Dedifferentiated amniotic fluid mesenchymal stem cell (primary cell): ENCODE data around the gene F7.
"Not testable (repeated sequence)": the region's sequence is repeated elsewhere in the genome, so short reads cannot be mapped to it uniquely, and the experiment has no call there.

Source experiments
- DNase-seq: peaks from one replicate; pipeline ENCODE4 v3.0.0-alpha.2; 2016; ENCODE audit errors: extremely low spot score

Gene F7

DNA sequence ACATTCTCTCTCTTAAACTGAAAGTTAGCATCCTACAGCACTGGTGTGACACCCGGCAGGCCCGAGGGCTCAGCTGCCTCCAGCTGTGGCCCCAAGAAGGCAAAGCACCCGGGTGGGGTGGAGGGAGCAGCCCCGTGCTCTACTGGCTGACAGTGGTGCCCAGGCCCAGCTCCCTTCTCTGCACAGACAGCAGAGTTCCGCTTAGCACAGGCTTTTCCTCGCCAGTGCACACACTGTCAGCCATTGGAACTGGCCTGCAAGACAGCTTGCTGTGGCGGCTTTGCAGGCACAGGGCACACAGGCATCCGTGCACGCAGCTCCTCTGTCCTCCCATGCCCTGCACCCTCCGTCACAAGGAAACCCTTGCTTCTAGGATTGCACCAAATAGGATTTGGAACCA is 3.3 kb upstream of the F7 start:
- not testable (repeated sequence) for DNase-seq

DNA sequence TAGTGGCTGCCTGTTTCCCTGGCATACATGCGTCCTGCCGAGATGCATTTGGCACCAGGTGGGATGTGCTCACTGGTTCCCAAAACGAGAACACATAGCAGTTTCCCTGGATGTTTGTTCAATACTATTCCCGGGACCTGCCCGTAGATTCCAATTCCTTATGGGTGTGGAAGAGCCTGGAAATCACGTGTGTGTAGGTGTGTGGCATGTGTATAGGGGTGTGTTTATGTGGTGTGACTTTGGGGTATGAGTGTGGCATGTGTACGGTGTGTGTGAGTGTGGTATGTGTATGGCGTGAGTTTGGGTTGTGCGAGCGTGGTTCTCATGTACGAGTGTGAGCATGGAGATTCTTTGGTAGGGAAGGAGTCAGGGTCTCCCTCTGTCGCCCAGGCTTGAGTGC is 2.9 kb upstream of the F7 start:
- DNase-seq, result no peak

DNA sequence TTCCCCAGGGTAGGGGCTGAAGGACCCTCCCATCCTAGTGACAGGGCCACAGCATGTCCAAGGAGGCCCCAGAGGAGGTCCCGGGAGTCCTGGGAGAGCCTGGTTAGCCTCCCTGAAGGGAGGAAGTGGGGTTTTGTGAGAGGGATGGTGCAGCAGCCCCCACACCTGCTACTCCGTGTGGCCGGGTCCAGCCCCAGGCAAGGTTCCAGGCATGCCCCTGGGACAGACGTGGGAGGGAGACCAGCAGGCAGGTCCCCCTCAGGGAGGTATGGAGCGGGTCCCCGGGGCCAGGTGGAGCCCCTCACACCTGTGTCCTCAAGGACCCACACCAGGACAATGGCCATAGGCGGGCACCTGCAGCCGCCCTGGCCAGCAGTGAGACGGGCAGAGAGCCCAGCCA is 1.9 kb upstream of the F7 start:
- no peak for DNase-seq

DNA sequence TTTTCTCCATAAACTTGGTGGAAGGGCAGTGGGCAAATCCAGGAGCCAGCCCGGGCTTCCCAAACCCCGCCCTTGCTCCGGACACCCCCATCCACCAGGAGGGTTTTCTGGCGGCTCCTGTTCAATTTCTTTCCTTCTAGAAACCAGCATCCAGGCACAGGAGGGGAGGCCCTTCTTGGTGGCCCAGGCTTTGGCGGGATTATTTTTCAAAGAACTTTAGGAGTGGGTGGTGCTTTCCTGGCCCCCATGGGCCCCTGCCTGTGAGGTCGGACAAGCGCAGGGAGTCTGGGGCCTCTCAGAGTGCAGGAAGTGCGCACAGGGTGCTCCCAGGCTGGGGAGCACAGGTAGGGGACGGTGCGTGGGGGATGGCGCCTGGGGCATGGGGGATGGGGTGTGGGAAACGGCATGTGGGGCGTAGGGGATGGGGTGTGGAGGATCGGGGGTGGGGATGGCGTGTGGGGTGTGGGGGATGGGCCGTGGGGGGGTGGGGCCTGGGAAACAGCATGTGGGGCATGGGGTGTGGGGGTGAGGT is 396 bp downstream of the F7 start:
- DNase-seq, result no peak

DNA sequence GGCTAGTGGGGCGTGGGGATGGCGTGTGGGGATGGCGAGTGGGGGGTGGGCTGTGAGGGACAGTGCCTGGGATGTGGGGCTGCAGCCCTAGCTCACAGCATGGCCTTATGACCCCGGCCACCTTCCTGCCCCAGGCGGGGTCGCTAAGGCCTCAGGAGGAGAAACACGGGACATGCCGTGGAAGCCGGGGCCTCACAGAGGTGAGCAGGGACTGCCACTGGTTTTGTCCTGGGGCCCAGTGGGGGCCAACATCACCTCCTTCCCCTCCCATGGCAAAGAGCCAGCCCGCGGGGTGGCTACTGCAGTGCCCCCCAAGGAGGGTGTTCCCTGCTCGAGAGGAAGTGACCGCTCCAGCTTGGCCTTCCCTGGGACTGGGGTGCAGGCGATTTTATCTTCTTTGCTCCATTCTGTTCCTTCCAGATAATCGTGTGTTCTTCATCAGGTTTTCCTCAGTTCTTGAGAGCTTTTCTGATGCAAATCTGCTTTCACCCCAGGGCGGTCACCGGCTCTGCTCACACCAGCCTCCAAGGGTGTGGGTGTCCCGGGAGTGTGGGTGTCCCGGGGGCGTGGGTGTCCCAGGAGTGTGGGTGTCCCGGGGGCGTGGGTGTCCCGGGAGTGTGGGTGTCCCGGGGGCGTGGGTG is 1.2 kb downstream of the F7 start:
- no peak for DNase-seq

DNA sequence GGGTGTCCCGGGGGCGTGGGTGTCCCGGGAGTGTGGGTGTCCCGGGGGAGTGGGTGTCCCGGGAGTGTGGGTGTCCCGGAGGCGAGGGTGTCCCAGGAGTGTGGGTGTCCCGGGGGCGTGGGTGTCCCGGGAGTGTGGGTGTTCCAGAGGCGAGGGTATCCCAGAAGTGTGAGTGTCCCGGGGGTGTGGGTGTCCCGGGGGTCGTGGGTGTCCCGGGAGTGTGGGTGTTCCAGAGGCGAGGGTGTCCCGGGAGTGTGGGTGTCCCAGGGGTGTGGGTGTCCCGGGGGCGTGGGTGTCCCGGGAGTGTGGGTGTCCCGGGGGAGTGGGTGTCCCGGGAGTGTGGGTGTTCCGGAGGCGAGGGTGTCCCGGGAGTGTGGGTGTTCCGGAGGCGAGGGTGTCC is 2.9 kb downstream of the F7 start:
- DNase-seq, result not testable (repeated sequence)

DNA sequence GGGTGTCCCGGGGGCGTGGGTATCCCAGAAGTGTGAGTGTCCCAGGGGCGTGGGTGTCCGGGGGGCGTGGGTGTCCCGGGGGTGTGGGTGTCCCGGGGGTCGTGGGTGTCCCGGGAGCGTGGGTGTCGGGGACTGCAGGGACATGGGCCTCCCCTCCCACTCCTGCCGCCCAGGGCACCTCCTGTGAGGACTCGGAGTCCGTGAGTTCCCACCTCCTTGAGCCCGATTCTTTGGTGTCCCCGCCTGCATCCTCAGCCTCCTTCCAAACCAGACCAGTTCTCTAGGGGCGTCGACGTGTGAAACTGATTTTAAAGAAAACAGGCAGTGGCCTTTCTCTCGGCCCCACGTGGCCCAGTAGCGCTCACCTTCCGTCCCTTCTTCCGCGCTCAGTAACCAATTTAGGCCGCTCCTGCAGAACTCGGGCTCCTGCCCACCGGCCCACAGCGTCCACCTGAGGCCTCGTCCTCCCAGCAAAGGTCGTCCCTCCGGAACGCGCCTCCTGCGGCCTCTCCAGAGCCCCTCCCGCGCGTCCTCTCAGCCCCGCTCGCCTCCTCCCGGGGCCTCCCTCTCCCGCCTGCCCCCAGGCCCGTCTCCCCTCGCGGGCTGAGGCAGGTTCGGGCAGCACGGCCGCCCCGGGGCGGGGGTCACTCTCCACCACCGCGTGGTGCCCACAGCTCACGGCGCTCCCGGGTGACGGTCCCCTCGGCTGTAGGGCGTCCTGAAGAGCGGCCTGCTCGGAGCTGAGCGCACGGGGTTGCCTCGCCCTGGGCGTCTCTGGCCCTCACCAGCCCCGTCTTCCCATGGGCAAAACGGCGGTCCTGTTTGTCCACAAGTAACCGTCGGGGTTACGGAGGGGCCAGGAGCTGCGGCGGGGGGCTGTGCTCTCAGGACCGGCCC is 3.8 kb downstream of the F7 start:
- DNase-seq, result no peak

DNA sequence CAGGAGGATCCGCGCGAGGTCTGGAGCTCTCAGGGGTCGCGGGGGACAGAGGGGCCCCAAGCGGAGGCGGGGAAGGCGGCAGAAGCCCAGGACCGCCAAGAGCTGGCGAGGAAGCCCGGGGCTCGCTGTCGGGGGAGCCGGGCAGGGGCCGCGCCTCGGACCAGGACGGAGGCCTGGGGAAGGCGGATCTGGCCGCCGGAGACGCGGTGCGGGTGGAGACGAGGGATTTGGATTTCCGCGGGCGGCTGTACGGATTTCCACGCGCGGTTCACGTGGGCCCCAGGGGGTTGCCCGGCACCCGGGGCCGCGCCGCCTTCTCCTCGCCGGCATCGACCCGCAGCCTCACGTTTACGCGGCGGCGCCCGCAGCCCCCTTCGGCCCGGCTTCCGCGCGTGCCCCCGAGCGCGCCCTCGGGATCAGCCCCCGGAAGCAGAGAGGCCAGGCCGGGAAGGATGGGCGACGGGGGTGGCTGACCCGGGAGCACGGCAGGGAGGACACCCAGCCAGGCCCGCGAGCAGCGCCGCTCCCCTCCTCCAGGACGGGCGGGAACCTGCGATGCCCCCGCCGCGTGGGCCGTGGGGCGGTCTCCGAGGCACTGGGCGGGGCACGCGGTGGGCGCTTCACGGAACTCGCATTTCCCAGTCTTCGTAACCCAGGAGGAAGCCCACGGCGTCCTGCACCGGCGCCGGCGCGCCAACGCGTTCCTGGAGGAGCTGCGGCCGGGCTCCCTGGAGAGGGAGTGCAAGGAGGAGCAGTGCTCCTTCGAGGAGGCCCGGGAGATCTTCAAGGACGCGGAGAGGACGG is 4.7 kb downstream of the F7 start:
- DNase-seq, result no peak

DNA sequence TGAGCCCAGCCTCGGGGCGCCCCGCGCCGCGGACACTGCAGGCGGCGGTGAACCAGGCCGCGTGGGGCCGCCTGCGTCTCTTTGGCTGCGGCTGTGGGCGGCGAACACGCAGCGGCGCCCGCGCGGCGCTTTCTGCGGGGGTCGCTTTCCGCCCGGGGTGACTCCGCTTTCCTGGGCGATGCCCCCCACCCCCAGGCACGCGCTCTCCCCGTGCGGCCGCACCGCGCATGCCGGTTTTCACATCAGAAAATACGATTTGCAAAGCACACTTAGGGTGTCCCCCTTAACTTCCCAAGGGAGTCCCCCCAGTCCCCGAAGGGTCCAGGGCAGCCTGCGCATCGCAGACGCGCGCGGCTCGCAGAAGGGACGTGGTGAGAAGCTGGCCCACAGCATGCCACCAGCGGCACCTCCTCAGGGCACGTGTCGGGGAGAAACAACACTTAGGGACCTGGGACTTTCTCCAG is 5.3 kb downstream of the F7 start:
- no peak for DNase-seq

DNA sequence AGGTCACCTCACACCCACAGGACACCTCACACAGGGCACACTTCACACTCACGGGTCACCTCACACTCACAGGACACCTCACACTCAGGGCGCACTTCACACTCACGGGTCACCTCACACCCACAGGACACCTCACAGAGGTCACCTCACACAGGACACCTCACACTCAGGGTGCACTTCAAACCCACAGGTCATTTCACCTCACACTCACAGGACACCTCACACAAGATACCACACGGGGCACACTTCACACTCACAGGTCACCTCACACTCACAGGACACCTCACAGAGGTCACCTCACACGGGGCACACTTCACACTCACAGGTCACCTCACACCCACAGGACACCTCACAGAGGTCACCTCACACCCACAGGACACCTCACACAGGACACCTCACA is 6.2 kb downstream of the F7 start:
- DNase-seq, result not testable (repeated sequence)

DNA sequence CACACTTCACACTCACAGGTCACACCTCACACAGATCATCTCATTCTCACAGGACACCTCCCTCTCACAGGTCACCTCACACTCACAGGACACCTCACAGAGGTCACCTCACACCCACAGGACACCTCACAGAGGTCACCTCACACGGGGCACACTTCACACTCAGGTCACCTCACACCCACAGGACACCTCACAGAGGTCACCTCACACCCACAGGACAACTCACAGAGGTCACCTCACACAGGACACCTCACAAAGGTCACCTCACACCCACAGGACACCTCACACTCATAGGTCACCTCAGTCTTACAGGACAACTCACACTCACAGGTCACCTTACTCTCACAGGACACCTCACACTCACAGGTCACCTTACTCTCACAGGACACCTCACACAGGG is 6.9 kb downstream of the F7 start:
- not testable (repeated sequence) for DNase-seq

DNA sequence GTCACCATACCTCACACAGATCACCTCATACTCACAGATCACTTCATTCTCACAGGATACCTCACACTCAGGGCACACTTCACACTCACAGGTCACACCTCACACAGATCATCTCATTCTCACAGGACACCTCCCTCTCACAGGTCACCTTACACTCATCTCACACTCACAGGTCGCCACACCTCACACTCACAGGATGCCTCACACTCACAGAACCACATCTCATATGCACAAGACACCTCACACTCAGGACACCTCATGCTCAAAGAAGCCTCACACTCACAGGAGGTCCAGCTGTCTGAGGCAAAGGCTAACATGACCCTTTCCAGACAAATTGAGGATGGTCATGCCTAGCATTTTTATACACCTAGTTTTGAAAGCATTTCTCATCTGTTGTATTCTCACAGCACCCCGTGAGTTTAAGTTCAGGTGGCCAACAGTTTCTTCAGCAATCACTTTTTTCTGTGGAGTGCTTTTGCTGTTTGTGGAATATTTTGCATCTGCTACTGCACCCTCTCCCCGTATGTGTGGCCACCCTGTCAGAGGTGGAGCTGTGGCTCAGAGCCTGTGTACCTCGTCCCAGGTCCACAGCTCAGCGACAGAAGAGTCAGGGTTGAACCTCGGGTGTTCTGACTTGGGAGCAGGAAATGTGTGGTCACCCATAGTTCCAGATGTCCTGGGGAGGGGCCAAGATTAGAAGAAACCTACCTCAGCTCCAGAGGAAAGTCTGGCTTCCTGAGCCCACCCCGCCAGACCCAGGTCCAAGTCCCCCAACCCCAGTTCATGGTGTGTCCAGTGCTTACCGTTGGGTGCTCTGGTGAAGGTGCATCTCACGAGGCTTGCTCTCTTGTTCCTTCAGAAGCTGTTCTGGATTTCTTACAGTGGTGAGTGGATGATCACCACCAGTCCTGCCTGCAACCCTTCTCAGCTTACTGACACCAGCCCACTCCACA is 7.6 kb downstream of the F7 start:
- no peak for DNase-seq

DNA sequence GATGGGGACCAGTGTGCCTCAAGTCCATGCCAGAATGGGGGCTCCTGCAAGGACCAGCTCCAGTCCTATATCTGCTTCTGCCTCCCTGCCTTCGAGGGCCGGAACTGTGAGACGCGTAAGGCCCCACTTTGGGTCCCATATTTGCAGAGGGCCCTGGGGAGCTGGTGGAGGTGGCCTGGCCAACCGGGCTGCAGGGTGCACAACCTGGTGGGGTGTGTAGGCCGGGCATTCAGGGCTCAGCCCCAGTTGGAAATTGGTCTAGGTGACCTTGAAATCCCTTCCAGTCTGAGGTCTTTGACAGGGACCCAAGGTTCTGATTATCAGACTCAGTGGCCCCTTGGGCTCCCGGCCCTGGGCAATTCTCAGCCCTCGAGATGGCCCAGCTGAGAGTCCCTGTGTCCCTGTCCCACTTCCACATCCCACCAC is 8.3 kb downstream of the F7 start:
- no peak for DNase-seq

DNA sequence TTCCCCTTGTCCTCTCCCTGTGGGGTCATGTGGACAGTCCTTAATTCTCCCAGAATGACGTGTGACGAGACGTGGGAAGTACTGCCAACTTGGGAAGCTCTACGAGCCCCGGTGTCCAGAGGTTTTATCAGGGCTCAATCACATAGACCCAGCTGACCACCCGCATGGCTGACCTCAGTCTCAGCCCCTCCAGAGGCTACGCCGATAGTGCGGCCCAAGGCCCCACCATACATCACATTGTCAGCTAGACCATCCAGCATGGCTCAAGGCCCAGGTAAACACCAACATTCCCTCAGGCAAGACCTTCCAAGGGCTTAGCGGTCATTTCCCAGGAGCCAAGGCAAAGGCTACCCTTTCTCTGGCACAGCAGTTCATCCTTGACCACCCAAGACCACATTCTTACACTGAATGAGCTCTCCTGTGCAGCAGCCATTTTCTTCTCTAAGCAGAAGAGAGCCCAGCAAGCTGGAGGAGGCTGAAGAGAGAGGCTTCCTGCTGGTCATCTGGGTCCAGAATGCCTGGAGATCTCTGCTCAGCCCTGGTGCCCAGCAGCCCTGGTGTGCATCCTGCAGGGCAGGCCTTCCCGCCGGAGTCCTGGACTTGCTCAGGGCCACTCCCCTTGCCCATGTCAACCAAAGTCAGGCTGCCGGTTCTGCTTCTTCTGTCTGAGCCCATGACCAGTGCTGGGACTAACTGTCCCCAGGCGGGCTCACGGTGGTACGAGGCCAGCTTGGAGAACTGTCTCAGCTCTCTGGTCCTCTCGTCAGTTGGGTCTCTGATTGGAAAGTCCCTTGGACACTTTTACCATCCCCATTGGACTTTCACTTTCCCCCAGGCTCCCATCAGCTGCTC is 9.1 kb downstream of the F7 start:
- no peak for DNase-seq

DNA sequence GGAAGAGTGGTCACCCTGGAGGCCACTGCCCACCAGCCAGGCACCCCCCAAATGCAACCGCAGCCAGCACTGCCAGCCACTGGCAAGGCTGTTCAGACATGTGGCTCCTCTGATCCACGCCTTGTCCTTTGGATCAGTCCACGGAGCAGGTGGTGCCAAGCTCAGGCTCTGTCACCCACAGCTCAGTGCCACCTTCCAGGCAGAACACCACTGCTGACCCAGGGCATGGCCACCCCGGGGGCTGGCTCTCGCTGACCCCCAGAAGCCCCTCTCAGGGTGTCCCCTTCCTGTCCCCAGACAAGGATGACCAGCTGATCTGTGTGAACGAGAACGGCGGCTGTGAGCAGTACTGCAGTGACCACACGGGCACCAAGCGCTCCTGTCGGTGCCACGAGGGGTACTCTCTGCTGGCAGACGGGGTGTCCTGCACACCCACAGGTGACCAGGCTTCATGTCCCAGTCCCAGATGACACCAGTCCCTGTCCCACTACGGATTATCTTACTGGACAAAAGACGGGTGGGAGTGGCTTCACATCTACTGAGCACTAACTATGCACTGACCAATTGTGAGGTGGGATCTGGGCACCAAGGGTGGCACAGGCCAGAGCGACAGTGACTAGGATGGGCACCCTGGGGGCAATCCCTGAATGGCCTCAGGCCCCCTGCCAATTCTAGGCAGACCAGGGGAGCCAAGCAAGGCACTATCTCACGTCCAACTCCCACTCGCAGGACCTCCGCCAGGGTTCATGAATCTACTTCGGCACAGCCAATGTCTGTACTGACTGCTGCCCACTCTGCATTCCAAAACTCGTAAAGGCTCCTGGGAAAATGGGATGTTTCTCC is 10.0 kb downstream of the F7 start:
- no peak for DNase-seq

DNA sequence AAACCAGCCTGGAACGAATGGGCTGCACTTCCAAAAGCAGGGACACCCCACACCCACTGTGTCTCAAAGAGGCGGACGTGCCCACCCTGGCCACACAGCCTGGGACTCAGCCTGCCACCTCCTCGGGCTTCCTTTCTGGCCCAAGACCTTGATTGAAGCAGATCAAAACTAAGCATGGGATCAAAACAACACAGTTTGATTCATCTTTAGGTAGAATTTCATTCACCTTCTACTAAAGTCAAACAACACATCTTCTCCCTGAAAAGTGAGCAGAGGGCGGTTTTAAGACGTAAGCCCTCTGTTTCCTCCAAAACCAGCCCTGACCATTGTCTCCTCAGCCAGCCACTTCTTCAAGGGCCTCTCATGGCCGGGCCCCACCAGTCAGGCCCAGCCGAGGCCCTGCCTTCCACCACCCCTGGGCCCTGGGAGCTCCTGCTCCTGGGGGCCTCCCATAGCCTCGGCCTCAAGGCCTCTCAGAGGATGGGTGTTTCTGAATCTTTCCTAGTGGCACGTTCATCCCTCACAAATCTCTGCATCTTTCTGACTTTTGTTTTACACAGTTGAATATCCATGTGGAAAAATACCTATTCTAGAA is 10.7 kb downstream of the F7 start:
- no peak for DNase-seq

DNA sequence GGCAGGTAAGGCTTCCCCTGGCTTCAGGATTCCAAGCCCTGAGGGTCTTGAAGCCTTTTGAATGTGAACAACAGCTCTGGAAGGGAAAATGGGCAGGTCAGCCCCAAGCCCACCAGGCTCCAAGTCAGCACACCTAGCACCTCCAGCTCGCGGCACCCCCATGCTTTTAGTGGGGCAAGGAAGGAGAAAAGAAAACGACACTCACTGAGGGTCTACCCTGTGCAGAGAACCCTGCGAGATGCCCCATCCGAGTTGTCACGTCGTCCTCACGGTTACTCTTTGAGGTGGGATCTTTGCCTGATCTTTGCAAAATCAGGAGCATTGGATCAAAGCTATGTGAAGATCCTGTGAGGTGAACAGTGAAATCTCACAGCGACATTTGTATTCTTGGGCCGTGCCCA is 11.3 kb downstream of the F7 start:
- no peak for DNase-seq

DNA sequence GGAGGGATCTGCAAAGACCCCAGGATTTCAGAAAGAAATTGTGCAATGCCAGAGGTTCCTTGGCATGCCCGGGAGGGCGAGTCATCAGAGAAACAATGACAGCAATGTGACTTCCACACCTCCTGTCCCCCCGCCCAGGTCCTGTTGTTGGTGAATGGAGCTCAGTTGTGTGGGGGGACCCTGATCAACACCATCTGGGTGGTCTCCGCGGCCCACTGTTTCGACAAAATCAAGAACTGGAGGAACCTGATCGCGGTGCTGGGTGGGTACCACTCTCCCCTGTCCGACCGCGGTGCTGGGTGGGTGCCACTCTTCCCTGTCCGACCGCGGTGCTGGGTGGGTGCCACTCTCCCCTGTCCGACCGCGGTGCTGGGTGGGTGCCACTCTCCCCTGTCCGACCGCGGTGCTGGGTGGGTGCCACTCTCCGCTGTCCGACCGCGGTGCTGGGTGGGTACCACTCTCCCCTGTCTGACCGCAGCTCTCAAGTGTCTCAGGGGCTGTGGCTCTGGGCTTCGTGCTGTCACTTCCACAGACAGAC is 11.8 kb downstream of the F7 start:
- no peak for DNase-seq

DNA sequence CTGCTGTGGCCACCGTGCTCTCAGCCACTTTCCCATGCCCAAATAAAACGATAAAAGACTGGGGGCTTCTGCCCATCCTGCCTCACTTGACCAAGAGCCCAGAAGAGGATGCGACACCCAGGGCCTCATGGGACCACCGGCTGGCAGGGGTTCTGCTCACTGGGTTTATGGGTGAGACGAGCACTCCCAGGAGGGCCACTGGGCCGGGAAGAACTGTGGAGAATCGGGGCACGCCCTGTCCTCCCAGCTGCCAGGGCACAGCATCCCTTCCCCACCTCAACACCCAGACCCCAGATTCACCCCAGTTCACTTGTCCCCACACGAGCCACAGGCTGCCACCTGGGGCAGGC is 12.3 kb downstream of the F7 start:
- no peak for DNase-seq
